Measurements from ENCODE around the gene TSHB.

DNA sequence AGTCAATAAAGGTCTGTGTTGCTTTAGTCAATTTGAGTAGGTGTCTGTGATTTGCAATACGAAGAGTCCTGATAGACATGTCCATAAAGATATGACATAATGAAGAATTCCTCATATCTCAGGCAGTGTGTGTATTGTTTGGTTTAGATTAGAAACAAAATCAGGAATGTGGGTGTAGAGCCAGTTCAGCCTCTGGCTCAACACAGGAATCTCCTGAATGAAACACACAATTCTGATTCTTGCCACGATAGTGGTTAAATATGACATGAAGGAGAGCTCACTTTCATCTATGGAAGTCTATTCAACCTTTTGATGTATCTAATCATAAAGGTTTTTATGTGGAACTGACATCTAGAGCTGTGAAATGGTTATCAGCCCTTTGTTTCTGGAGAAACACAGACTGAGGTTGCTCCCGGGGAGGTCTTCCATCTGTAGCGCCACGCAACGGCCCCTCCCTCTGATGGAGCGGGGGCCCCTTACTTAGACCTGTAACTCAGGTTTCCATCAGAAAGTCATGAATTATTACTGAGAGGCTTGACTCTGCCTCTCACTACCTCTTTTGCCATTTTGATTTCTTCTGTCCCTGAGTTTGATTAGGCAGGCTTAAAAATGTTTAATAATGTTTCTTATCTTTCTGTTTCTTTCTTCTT, 40.2 kb downstream of the TSHB start:
- TF ChIP-seq EZH2 (IDR thresholded peaks at IDR 0.05; ENCODE audit: insufficient read depth, poor library complexity, severe bottlenecking) (no peak), EZH2phosphoT487 (IDR thresholded peaks at IDR 0.05; ENCODE audit: insufficient read depth, low read depth) (no peak)

Measured in GM23248 (cell line).